HepG2 (cell line): Measurements from ENCODE around the gene BICDL1. TPM values are rescaled to one million over a fixed set of nuclear protein-coding genes. Genes with fewer than 3 reads are reported as not detected.

Experiments
- ATAD3A ChIP-seq: sonication (generic); formaldehyde crosslinking; IDR thresholded peaks from 2 replicates; pipeline ENCODE4 v1.4.0; 2020; ENCODE audit warnings: missing genetic modification reagents
- BCL6 ChIP-seq: IDR thresholded peaks from 2 replicates; pipeline ENCODE4 v1.6.1; 2016; ENCODE audit warnings: missing genetic modification reagents, missing compliant biosample characterization
- GATA4 ChIP-seq: sonication (generic); IDR thresholded peaks from 2 replicates; pipeline ENCODE4 v1.6.1; 2016; ENCODE audit warnings: antibody characterized with exemption, low read depth, borderline replicate concordance
- HIVEP1 ChIP-seq: sonication (generic); formaldehyde crosslinking; IDR thresholded peaks from 2 replicates; pipeline ENCODE4 v1.4.0; 2020; ENCODE audit warnings: mild to moderate bottlenecking, missing genetic modification reagents
- HOXA9 ChIP-seq: sonication (generic); formaldehyde crosslinking; IDR thresholded peaks from 2 replicates; pipeline ENCODE4 v1.8.1; 2022; ENCODE audit warnings: missing genetic modification reagents, mild to moderate bottlenecking, moderate library complexity, borderline replicate concordance
- NFIB ChIP-seq: sonication (generic); formaldehyde crosslinking; IDR thresholded peaks from 2 replicates; pipeline ENCODE4 v1.9.0; 2021; ENCODE audit warnings: missing genetic modification reagents, mild to moderate bottlenecking, borderline replicate concordance
- SALL2 ChIP-seq: sonication (generic); formaldehyde crosslinking; IDR thresholded peaks from 2 replicates; pipeline ENCODE4 v1.8.1; 2023; ENCODE audit warnings: mild to moderate bottlenecking, missing genetic modification reagents, inconsistent platforms
- TEAD2 ChIP-seq: sonication (generic); formaldehyde crosslinking; IDR thresholded peaks from 2 replicates; pipeline ENCODE4 v1.9.0; 2021; ENCODE audit warnings: missing genetic modification reagents
- YY1 ChIP-seq: IDR thresholded peaks from 2 replicates; pipeline ENCODE4 v1.6.1; 2011; ENCODE audit warnings: low read length, low read depth, moderate library complexity, mild to moderate bottlenecking; ENCODE audit not compliant: insufficient read depth, insufficient replicate concordance
- ZNF143 ChIP-seq: sonication (generic); formaldehyde crosslinking; IDR thresholded peaks from 2 replicates; pipeline ENCODE4 v1.4.0; 2020; ENCODE audit warnings: missing genetic modification reagents
- ZNF589 ChIP-seq: sonication (generic); formaldehyde crosslinking; conservative IDR thresholded peaks from 2 replicates; pipeline ENCODE4 v1.8.0; 2022; ENCODE audit warnings: mild to moderate bottlenecking, moderate library complexity, missing genetic modification reagents
- ZNF780A ChIP-seq: sonication (generic); formaldehyde crosslinking; IDR thresholded peaks from 2 replicates; pipeline ENCODE4 v1.8.0; 2022; ENCODE audit warnings: mild to moderate bottlenecking, missing genetic modification reagents, moderate library complexity
- polyA plus RNA-seq, 8 experiments: library from polyadenylated mRNA; depleted of rRNA in 3 of 8; stranded (reverse) in 7 of 8; unstranded in 1 of 8; fragments of >200 nt; fragmentation: Illumina TruSeq in 4 of 8; extraction: Trizol in 4 of 8; gene quantifications; 2 replicates each; pipeline versions ENCODE4 v1.2.1 to v1.2.3, GENCODE V29; 2011 to 2016; ENCODE audit warnings: low read depth in 4 of 8, missing spikeins in 1 of 8, mixed read lengths in 1 of 8; ENCODE audit not compliant: insufficient read depth in 1 of 8
- total RNA-seq, 5 experiments: library from RNA; depleted of rRNA; stranded (reverse); fragments of >200 nt; fragmentation: Illumina TruSeq; extraction: Trizol; gene quantifications; 2 replicates each; pipeline ENCODE4 v1.2.3, GENCODE V29; 2016; ENCODE audit warnings: low read depth in 1 of 5
- TF ChIP-seq, protein P1 (sequence below): sonication (generic); formaldehyde crosslinking; IDR thresholded peaks from 2 replicates; pipeline ENCODE4 v1.4.0; 2020; ENCODE audit warnings: low read depth, mild to moderate bottlenecking, missing genetic modification reagents
- TF ChIP-seq, protein P2 (sequence below): sonication (generic); formaldehyde crosslinking; IDR thresholded peaks from 2 replicates; pipeline ENCODE4 v1.8.0; 2022; ENCODE audit warnings: missing genetic modification reagents, mild to moderate bottlenecking, moderate library complexity, borderline replicate concordance
- TF ChIP-seq, protein P3 (sequence below): IDR thresholded peaks from 2 replicates; pipeline ENCODE4 v1.6.1; 2016; ENCODE audit warnings: control low read depth
- TF ChIP-seq, protein P4 (sequence below): sonication (generic); formaldehyde crosslinking; IDR thresholded peaks from 2 replicates; pipeline ENCODE4 v1.8.0; 2022; ENCODE audit warnings: mild to moderate bottlenecking, missing genetic modification reagents, moderate library complexity
- TF ChIP-seq, protein P5 (sequence below): sonication (generic); formaldehyde crosslinking; IDR thresholded peaks from 2 replicates; pipeline ENCODE4 v1.8.1; 2023; ENCODE audit warnings: mild to moderate bottlenecking, moderate library complexity, missing genetic modification reagents
- TF ChIP-seq, protein P6 (sequence below): sonication (generic); formaldehyde crosslinking; IDR thresholded peaks from 2 replicates; pipeline ENCODE4 v1.4.0; 2020; ENCODE audit warnings: low read depth, missing genetic modification reagents

The BICDL1 gene
- total and polyA plus RNA-seq, 2 of the 13 experiments (the other 11 are each of a cell fraction or from before 2014, with no cell fraction given), result 3.6 to 9.7 TPM

DNA sequence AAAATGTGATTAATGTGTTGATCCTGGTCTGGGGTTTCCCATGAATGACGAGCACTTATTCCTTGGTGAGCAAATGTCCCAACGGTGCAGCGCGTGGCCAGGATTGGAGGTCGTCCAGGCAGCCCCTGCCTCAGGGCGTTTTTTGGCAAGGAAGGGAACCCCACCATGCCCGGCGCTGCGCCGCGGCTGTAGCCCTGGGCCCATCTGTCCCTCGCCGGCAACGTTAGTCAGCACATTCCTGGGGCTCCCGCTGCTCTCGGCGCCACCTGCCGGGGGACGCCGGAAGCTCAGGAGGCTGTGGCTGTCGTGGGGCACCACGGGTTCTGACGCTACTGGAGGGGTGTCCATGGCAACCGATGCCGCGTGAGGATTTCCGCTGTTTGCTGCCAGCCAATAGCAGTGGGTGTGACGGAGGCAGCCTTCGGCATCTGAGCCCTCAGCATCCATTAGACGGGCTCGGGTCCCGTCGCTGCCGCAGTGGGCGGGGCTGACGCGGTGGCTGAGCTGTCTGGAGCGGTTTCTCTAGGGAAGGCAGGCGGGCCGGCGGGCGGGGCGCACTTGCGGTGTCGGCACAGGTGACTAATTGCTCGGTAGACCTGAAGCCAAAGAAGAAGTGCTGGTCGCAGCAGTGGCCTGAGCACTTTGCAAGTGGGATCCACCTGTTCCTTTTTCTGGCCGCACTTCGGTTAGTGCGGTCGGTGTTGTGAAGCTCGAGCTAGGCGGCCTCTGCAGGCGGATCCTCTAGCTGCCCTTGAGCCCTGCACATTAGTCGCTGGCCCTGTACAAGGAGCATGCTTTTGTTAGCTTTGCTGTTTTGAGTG is 98.0 kb downstream of the BICDL1 start (continued):
- peak; percentile 49; the same call in 1 of the 2 replicates for TF ChIP-seq BCL6 (CRISPR knock-in tag)
- TF ChIP-seq HOXA9 (CRISPR knock-in tag), result no peak
- no peak for TF ChIP-seq ZNF780A (CRISPR knock-in tag)
- TF ChIP-seq ZNF589 (CRISPR knock-in tag), result no peak
- TF ChIP-seq HIVEP1, result peak; percentile 100
- TF ChIP-seq, protein P1, sequence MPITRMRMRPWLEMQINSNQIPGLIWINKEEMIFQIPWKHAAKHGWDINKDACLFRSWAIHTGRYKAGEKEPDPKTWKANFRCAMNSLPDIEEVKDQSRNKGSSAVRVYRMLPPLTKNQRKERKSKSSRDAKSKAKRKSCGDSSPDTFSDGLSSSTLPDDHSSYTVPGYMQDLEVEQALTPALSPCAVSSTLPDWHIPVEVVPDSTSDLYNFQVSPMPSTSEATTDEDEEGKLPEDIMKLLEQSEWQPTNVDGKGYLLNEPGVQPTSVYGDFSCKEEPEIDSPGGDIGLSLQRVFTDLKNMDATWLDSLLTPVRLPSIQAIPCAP (CRISPR knock-in tag), result peak; percentile 23; the same call in 1 of the 2 replicates
- TF ChIP-seq, protein P2, sequence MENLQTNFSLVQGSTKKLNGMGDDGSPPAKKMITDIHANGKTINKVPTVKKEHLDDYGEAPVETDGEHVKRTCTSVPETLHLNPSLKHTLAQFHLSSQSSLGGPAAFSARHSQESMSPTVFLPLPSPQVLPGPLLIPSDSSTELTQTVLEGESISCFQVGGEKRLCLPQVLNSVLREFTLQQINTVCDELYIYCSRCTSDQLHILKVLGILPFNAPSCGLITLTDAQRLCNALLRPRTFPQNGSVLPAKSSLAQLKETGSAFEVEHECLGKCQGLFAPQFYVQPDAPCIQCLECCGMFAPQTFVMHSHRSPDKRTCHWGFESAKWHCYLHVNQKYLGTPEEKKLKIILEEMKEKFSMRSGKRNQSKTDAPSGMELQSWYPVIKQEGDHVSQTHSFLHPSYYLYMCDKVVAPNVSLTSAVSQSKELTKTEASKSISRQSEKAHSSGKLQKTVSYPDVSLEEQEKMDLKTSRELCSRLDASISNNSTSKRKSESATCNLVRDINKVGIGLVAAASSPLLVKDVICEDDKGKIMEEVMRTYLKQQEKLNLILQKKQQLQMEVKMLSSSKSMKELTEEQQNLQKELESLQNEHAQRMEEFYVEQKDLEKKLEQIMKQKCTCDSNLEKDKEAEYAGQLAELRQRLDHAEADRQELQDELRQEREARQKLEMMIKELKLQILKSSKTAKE (CRISPR knock-in tag), result peak; percentile 68; the same call in 1 of the 2 replicates
- TF ChIP-seq NFIB, result no peak
- no peak for TF ChIP-seq GATA4
- no peak for TF ChIP-seq TEAD2
- TF ChIP-seq ZNF143, result peak; percentile 64; the same call in 1 of the 2 replicates
- TF ChIP-seq, protein P3, sequence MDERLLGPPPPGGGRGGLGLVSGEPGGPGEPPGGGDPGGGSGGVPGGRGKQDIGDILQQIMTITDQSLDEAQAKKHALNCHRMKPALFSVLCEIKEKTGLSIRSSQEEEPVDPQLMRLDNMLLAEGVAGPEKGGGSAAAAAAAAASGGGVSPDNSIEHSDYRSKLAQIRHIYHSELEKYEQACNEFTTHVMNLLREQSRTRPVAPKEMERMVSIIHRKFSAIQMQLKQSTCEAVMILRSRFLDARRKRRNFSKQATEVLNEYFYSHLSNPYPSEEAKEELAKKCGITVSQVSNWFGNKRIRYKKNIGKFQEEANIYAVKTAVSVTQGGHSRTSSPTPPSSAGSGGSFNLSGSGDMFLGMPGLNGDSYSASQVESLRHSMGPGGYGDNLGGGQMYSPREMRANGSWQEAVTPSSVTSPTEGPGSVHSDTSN (CRISPR knock-in tag), result no peak
- peak; percentile 80; the same call in 1 of the 2 replicates for TF ChIP-seq SALL2 (CRISPR knock-in tag)
- TF ChIP-seq, protein P4, sequence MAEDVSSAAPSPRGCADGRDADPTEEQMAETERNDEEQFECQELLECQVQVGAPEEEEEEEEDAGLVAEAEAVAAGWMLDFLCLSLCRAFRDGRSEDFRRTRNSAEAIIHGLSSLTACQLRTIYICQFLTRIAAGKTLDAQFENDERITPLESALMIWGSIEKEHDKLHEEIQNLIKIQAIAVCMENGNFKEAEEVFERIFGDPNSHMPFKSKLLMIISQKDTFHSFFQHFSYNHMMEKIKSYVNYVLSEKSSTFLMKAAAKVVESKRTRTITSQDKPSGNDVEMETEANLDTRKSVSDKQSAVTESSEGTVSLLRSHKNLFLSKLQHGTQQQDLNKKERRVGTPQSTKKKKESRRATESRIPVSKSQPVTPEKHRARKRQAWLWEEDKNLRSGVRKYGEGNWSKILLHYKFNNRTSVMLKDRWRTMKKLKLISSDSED (CRISPR knock-in tag), result no peak
- peak; percentile 74 for TF ChIP-seq YY1
- no peak for TF ChIP-seq ATAD3A (CRISPR knock-in tag)
- TF ChIP-seq, protein P5, sequence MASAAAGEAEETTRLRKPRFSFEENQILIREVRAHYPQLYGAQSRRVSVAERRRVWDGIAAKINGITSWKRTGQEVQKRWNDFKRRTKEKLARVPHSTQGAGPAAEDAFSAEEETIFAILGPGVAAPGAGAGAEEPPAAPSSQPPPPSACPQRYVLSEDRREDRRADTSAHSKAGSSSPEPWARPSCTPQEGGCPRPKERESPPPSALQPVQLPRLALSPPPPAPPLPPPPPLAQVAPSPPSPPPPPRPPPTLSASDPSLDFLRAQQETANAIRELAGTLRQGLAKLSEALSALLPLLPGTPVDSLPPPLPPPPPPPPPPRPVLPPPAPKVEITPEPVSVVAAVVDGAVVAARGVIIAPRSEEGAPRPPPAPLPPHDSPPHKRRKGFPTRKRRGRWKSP (CRISPR knock-in tag), result peak; percentile 77
- TF ChIP-seq, protein P6, sequence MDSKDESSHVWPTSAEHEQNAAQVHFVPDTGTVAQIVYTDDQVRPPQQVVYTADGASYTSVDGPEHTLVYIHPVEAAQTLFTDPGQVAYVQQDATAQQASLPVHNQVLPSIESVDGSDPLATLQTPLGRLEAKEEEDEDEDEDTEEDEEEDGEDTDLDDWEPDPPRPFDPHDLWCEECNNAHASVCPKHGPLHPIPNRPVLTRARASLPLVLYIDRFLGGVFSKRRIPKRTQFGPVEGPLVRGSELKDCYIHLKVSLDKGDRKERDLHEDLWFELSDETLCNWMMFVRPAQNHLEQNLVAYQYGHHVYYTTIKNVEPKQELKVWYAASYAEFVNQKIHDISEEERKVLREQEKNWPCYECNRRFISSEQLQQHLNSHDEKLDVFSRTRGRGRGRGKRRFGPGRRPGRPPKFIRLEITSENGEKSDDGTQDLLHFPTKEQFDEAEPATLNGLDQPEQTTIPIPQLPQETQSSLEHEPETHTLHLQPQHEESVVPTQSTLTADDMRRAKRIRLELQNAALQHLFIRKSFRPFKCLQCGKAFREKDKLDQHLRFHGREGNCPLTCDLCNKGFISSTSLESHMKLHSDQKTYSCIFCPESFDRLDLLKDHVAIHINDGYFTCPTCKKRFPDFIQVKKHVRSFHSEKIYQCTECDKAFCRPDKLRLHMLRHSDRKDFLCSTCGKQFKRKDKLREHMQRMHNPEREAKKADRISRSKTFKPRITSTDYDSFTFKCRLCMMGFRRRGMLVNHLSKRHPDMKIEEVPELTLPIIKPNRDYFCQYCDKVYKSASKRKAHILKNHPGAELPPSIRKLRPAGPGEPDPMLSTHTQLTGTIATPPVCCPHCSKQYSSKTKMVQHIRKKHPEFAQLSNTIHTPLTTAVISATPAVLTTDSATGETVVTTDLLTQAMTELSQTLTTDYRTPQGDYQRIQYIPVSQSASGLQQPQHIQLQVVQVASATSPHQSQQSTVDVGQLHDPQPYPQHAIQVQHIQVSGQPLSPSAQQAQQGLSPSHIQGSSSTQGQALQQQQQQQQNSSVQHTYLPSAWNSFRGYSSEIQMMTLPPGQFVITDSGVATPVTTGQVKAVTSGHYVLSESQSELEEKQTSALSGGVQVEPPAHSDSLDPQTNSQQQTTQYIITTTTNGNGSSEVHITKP (CRISPR knock-in tag), result peak; percentile 62; the same call in 1 of the 2 replicates
